ENCODE results near the gene FRMD6.

The FRMD6 gene

DNA sequence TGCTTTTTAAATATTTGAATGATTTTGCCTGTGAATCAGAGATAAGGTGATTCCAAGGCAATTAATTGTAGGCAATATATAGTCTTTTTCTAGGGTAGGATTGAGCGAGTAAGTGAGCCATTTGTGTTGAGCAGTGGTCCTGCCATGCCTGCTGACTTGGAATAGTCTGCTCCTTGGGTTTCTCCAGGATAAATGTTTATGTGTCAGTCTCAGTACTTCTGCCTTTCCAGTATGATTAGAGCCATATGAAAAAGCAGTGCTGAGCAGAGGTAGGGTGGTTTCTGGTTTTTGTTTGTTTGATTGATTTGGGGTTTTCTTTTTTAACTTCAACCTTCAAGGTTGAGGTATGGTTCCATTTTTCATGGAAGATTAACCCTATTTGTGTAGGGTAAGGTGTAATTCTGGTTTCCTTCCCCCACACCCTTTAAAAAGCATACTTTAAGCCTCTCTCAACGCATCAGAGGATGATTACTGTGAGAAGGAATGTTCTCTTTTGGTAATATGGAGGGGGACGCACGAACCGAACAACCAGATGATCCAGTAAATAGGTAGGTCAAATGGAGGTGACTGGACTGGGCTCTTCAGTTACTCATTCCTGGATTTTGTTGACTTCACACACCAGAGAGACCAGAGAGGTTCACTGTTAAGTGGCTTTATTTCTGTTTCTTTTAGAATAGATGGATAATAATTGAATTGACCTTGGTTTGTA, 22.7 kb downstream of the FRMD6 start:
- no peak for DNase-seq

DNA sequence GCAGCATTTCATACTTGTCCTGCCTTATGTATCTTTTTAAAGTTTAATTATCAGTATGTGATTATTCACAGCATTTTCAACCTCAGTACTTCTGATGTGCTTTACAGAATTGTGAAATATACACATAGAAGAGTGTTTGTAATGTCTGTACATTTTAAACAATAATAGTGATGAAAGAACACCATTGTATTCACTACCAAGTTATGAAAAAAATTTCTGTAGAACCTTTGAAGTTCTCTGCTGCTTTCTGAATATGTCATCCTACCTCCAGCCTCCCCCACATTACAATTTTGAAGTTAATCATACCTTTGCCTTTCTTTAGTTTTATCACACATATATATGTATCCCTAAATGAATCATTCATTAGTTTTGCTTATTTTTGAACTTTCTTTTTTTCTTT, 24.8 kb downstream of the FRMD6 start:
- DNase-seq, result no peak

DNA sequence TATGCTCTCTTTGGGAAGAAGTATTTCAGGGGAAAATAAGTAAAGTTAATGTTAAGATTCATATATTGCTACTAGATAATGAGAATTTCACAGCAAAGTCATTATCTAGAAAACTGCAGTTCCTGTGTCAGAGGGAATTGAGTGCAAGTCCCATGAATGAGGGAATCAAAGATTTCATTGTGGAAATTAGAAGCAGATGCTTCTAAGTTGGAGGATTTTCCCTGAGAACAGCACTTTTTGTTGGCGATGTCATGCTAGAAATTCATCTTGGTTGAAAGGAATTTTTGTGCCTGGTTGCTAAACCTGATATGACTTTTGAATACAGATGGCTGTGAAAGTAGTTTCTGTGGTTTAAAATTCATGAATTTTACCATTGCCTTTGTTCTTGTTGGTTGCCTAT, 25.6 kb downstream of the FRMD6 start:
- DNase-seq, result no peak

DNA sequence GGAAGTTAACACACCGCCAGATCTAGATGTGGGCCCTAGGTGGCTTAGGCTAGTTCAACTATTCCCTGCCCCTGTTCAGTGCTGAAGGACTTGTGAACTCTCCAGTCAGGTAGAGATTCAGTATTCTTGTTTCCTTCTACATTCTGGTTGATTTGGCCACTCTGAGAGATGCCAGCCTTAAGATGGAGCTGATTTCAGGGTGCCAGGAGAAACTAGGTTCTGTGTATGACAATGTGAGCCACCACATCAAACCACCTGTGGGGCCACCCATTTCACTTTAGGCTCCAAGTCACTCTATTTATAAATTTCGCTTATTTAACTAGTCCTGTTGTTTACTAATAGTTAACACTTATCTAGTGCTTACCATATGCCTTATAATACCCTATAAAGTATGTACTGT, 26.0 kb downstream of the FRMD6 start:
- DNase-seq, result no peak

DNA sequence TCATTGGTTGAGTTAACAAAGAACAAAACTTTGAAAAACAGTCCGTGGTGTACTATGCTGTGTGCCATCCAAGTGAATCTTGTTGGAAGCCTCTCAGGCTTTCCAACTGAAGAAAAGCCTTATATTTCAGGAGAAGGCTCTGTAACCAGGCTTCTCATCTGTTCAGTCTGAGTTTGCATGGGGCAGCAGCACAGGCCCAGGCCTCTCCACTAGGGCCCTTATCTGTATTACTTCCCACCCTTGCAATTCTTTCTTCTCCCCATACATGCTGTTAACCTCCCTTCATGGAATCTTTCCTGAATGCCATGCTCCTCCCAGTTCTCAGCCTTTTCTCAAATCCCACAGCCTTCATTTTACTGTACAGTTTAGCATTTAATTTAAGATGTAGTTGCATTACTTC, 28.3 kb downstream of the FRMD6 start:
- no peak for DNase-seq

DNA sequence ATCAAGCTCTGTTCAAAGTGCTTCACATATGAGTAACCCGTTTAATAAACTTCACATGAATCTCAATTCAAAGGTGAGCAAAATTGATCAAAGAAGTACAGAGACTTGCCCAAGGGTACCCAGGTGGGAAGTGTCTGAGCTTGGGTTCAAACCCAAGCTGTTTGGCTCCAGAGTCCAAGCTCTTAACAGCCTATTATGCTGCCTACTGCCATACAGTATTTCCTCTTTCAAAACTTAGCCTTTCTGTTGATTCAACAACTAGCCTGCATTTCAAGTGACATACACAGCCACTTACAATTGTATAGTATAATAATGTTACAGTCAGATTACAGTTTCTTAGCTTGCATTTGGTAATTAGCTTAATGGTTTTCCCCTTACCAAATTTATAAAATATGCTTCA, 29.7 kb downstream of the FRMD6 start:
- no peak for DNase-seq

DNA sequence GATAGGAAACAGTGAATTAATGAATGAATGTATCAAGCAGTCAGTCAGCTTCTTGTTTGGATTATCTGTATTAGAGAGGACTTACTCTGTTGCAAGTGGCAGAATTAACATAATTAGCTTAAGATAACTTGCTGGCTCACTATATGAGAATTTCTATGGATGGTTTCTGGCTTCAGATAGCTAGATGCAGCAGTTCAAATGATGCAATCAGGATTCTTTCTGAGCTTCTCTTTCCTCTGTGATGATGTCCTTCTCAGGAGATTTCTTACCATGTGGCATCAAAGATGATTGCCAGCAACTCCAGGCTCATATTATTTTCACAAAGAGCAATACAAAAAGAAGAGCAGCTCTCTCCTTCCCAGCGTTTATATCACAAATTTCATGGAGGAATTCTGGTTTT, 30.7 kb downstream of the FRMD6 start:
- DNase-seq, result no peak

DNA sequence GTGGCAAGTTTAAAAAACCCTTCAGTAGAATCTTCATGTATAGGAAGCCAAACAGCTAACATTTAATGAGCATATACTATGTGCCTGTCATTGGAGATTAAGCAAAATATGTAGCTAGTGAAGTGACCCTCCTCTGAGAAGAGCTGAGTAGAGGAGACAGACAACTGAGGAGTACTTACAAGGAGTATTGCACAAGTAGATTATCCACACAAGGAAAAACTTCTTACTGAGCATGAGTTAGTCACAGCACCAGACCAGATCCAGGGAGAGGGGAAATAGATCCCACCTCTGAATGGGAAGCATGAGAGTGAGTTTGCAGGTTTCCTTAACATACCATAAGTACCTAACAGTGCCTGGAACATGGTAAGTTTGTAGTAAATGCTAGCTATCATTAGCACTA, 33.0 kb downstream of the FRMD6 start:
- DNase-seq, result no peak

DNA sequence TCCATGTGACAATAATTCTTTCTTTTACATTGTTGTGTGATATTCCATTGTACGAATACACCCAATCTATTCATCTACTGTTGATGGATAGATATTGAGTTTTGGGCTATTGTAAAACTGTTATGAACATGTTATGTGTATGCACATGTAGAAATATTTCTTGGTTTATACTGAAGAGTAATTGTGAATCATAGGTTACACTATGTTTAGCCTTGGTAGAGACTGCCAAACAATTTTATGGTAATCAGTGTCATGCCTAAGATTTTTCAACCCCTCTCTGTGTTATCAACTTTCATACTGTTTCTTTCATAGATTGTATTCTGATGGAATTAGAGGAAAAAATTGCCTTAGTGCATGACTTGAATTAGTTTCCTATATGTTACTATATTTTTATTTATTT, 39.5 kb downstream of the FRMD6 start:
- DNase-seq, result no peak

DNA sequence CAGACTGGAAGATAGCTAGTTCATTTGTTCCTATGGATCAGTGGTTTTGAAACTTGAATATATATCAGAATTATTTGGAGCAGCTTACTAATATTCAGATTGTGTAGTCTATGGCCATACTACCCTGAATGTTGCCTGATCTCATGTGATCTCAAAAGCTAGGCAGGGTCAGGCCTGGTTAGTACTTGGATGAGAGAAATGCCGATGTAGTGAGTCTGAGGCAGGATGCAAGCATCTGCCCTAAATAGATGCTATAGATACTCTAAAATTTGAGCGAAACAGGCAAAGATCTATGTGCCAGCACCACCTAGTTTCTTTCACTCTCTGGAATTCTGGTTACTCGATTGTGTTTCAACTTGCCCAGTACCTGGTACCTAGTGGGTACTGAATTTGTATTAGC, 40.9 kb downstream of the FRMD6 start:
- DNase-seq, result no peak

DNA sequence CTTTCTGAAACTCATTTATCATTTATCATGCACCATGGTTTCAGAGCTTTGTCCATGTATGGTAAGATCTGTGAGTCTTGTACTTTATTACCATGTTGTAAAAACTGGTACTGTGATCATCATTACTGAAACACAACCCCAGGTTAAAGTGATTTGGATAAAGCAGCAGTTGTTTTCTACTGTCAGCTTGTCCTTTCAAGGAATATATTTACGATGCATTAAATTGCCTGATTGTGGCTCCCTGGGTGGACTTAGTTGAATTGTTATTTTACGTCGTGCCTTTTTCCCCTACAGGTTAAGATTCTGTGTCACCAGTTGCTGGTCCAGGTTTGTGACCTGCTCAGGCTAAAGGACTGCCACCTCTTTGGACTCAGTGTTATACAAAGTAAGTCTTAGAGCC, 46.1 kb downstream of the FRMD6 start:
- DNase-seq, result no peak

DNA sequence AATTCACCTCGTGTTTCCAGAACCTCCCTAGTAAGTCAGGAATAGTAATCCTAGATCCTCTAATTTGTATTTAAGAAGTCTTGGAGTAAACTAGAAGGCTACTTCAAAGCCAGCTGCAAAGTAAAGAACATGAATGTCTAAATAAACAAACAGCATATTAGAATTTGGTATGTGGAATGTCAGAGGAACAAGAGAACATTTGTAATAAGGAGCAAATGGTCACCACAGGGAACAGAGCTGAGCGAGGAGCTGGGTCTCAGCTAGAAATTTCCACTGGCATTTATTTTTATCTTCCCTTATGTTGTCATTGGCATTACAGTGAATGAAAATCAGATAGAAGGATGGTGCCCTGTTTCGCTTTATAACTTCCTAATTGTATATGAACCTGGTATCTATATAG, 50.2 kb downstream of the FRMD6 start:
- no peak for DNase-seq

DNA sequence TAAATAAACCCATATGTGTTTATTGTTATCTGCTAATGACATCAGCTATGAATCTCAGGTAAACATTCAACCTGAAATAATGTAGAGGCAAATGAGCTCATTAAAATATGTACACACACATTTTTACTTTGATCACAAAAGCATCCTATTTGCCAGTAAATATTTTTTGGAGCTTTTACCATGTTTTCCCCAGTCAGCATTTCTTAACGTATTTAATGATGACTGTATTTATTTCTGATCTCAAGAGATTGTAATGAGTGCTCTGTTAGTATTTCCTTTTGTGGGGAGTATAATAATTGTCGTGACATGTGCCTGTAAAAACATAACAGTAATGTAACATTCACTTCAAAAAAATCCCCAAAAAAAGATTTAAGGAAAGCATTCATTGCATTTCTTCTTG, 52.1 kb downstream of the FRMD6 start:
- DNase-seq, result no peak

DNA sequence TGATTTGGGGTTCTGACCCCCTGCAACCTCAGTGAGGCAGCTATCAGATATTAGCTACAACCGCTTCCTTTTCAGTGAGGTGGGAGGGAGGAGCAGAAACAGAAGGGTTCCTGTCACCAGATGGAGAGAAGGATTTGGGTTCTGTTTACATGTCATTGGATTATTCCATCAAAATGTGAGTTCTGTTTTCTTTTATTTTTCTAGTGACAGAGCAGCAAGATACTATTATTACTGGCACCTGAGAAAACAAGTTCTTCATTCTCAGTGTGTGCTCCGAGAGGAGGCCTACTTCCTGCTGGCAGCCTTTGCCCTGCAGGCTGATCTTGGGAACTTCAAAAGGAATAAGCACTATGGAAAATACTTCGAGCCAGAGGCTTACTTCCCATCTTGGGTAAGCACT, 52.8 kb downstream of the FRMD6 start:
- DNase-seq, result no peak

DNA sequence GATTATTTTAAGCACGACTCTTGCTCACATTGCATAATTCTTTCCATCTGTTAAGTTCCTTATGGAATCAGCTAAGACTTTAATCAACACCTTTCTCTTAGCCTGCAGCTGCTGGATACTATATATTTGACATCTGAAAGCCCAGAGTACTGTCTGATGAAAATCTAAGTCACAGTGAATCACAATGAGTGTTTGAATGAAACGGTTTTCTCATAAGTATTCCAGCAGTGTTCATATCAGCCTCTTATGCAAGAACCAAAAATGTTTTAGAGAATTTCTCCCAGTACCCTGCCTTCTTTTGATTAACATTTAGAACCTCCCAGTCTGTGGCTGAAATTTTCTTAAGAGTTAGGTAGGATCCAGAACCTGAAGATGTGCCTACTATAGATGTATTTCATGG, 55.6 kb downstream of the FRMD6 start:
- no peak for DNase-seq

DNA sequence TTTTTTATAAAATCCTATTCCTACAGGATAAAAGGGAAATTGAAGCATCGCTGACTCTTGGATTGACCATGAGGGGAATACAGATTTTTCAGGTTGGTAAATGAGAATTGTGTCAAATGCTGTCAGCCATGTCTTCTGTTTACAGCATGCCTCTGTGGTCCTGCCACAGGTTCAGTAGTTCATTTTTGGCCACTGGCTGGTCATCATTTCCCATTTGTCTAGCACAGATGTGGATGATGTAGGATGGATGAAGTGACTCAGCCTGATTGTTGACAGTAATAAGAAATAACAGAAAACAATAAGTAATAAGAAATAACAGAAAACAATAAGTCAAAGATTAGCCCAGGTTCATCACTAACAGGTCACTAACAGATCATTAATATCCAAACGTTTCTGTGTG, 59.8 kb downstream of the FRMD6 start:
- DNase-seq, result no peak

DNA sequence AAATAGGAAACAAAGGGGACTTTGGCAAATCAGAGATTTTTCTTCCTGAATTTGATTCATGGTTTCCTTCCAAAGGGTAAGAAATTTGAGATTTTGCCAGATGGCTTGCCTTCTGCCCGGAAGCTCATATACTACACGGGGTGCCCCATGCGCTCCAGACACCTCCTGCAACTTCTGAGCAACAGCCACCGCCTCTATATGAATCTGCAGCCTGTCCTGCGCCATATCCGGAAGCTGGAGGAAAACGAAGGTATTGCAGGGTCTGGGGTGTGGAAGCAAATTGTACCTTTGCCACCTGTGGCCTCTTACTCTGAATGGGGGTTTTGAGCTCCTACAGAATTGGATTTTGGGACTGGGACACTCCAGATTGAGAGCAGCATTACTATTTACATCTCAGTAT, 63.5 kb downstream of the FRMD6 start:
- no peak for DNase-seq

DNA sequence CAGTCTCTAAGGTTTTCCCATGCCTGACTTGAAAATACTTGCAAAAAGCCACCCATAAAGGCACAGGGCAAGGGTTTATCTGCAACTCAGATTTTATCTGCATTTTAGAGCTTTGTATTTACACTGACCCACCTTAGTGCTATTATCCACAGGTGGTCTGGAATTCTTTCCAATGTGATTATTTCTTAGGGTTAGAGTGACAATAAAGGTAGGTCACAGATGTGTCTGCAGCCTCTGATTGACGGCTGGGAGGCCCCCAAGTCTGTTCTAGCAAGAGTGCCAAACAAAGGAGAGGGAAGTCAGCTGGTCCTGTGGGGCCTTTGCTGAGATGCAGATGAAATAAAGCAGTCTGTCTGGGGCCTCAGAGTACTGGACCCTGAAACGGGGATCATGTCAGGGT, 64.0 kb downstream of the FRMD6 start:
- no peak for DNase-seq

DNA sequence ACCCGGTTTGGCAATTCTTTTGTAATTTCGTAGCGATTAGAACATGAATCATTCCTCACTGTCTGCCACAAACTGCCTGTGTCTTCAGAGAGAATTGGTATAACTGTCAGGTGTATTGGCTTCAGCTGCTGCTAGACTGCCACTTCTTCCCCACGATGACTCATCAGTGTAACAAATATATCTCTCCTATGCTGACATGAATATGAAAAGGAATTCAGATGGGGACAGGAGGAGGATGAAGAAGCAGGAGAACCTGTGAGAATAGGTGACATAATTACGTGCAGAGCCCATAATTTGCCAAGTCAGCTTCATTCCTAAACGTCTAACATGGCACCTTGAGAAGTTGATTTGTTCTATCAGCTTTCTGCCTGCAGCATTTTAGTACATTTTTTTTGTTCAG, 64.9 kb downstream of the FRMD6 start:
- no peak for DNase-seq

DNA sequence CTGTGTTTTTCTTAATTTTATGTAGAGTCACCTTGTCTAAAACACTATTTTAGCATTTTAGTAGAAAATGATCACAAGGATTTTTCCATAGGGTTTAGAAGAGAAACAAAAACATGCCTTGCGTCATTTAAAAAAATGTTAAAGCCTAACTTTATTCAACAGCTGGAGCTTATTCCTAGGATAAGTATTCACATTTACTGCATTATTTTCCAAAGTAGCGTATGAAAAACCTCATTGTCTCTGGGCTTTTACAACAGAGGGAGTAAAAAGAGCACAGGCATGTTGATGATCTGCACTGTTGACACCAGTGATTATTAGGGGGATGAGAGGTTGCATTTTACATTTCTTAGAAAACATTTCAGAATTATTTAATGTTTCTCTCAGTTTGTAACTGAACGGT, 66.1 kb downstream of the FRMD6 start:
- no peak for DNase-seq

DNA sequence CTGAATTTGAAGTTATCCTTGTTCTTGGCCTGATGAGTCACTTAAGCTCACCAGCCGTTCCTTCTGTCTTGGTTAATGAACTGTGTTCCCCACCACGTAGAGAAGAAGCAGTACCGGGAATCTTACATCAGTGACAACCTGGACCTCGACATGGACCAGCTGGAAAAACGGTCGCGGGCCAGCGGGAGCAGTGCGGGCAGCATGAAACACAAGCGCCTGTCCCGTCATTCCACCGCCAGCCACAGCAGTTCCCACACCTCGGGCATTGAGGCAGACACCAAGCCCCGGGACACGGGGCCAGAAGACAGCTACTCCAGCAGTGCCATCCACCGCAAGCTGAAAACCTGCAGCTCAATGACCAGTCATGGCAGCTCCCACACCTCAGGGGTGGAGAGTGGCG, 68.2 kb downstream of the FRMD6 start:
- DNase-seq, result no peak

DNA sequence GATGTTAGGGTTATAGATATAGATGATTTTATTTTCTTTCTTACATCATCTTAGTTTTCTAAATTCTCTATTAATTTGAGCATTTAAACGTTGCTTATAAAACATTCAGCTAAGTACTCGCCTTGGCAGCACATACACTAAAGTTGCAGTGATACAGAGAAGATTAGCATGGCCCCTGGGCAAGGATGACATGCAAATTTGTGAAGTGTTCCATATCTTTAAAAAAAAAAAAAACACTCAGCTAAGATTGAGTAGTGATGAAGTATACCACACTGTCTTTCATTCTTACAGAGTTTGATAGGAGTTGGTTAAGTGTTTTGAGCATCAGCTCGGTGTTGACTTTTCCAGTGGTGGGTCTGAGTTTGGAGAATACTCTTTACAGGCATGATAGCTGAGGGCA, 72.3 kb downstream of the FRMD6 start:
- DNase-seq, result no peak

DNA sequence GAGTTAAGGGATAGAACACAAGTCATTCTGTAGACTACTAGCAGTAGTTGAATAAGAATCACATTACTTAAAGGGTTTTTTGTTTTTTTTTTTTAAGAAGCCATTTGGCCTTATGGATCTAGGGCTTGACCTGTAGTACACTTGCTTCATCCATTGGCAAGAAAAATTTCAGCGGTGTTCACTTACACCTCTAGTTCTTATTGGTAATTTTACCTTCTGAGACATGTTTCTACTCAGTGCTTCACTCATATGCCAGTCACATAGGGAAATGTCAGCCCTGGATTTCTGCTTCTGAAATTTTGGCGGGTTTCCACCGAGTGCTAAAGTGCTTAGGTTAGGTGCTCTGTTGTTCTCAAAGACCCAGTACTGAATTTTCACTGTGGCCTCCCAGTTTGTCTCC, 72.9 kb downstream of the FRMD6 start:
- no peak for DNase-seq

DNA sequence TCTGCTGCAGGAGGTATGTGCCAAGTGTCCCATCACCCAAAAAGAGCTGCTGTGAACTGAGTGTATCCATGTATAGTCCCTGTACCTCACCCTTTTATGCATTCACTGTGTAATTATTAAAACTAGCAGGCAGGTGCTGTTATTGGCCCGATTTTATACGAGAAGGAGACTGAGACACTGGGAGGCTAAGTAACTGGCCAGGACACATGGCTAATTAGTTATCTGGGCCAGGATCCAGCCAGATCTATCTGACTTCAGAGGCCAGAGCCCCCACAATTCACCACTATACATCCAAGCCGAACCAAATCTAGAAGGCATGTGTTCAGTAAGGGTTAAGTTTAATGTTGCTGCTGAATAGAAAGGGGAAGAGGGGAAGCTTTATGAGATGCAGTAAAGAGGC, 73.4 kb downstream of the FRMD6 start:
- DNase-seq, result no peak

DNA sequence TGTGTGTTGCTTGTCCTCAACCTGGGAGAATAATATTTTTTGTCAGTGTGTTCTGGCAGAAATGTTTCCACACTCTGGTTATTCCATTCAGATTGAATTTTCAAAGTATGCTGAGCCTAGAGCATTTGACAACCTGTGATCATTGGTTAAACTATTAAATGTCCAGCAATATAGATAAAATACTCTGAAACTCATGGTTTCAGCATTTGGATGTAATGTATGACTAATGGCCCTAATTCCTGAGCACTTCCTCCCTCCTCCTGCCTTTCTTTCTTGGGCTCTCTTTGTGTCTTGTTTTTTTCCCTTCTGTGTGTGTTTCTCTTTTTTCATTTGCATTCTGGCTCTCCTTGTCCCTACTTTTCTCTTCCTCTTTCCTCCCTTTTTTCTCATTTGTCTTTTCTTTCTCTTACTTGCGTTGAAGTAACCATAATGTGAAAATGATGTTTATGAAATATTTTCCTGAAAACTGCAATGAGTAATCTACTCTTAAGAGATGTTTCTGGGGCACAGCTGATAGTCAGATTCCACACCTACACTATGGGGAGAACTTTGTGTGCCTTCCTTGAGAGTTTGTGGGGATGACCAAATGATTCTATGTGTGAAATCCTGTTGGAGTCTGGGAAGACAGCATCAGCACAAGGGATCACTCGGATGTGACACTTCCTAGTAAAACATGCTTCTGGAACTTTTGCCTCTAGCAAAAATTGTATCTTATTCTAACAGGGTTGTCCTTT, 74.6 kb downstream of the FRMD6 start:
- DNase-seq, result no peak

Measured in NCI-H510A (cell line).